Smooth muscle cell (in vitro differentiated cells): ENCODE data around the gene ISG20. TPM values are rescaled to one million over a fixed set of nuclear protein-coding genes. Genes with fewer than 3 reads are reported as not detected.
A peak's percentile ranks its signal among the peaks of the same experiment; 100 is the strongest.

Source experiments
- DNase-seq: peaks from one replicate; lab custom pipeline; 2025; ENCODE audit not compliant: unreplicated experiment; lab: John Stamatoyannopoulos, UW
- H2AFZ ChIP-seq: fragments of 200-600 bp; sonication (generic); 2 replicates; pipeline ENCODE4 v1.6.0; 2016; ENCODE audit warnings: antibody characterized with exemption, low read depth, mild to moderate bottlenecking
- H3F3A ChIP-seq: fragments of 200-600 bp; sonication (generic); 2 replicates; pipeline ENCODE4 v1.6.0; 2017; ENCODE audit warnings: antibody characterized with exemption, low read depth
- H3K27ac ChIP-seq: fragments of 200-600 bp; sonication (generic); 2 replicates; pipeline ENCODE4 v1.5.1; 2016; ENCODE audit warnings: low read depth, mild to moderate bottlenecking
- H3K27me3 ChIP-seq: fragments of 200-600 bp; sonication (generic); 2 replicates; pipeline ENCODE4 v1.6.1; 2016; ENCODE audit warnings: low read depth, mild to moderate bottlenecking
- H3K36me3 ChIP-seq: fragments of 200-600 bp; sonication (generic); 2 replicates; pipeline ENCODE4 v1.5.1; 2016; ENCODE audit warnings: low read depth
- H3K4me1 ChIP-seq: fragments of 200-600 bp; sonication (generic); 2 replicates; pipeline ENCODE4 v1.5.1; 2016; ENCODE audit warnings: low read depth
- H3K4me2 ChIP-seq: fragments of 200-600 bp; sonication (generic); 2 replicates; pipeline ENCODE4 v1.6.0; 2016; ENCODE audit warnings: mild to moderate bottlenecking
- H3K4me3 ChIP-seq: fragments of 200-600 bp; sonication (generic); 2 replicates; pipeline ENCODE4 v1.5.1; 2016; ENCODE audit warnings: mild to moderate bottlenecking
- H3K79me2 ChIP-seq: fragments of 200-600 bp; sonication (generic); 2 replicates; pipeline ENCODE4 v1.6.0; 2016; ENCODE audit warnings: low read depth, mild to moderate bottlenecking
- H3K9ac ChIP-seq: fragments of 200-600 bp; sonication (generic); 2 replicates; pipeline ENCODE4 v1.6.0; 2016; ENCODE audit warnings: low read depth
- H3K9me3 ChIP-seq: fragments of 200-600 bp; sonication (generic); replicated peaks from 2 replicates; pipeline ENCODE4 v1.5.1; 2016; ENCODE audit warnings: low read depth
- H4K20me1 ChIP-seq: fragments of 200-600 bp; sonication (generic); 2 replicates; pipeline ENCODE4 v1.6.0; 2016; ENCODE audit warnings: low read depth
- CTCF ChIP-seq: fragments of 200-600 bp; sonication (generic); IDR thresholded peaks from 2 replicates; pipeline ENCODE4 v1.5.1; 2017; ENCODE audit warnings: borderline replicate concordance, mild to moderate bottlenecking, antibody characterized with exemption; ENCODE audit not compliant: insufficient read depth, poor library complexity, severe bottlenecking
- WGBS: methylation state at CpG from one replicate; pipeline ENCODE4 v1.1.7; 2016; ENCODE audit warnings: low lambda C conversion rate; 5-methylcytosine and 5-hydroxymethylcytosine counted together
- polyA plus RNA-seq: library from polyadenylated mRNA; unstranded; fragments of >200 nt; fragmentation: Nextera tagmentation; extraction: Ambion mirVana; gene quantifications from 2 replicates; pipeline ENCODE4 v1.2.1, GENCODE V29; 2016
- total RNA-seq: library from RNA; depleted of rRNA; stranded (reverse); fragments of >200 nt; gene quantifications from 2 replicates; pipeline ENCODE4 v1.2.3, GENCODE V29; 2014

Gene ISG20
- total and polyA plus RNA-seq, 2 experiments from 2014 or later: 0.81 to 1.1 TPM

GRCh38 chr15:88621789-88622604, 16.8 kb upstream of the ISG20 start:
- Histone ChIP-seq H2AFZ (no peak overlapping the region), H3K9ac (peak overlapping the region; percentile 100), H3K4me3 (peak overlapping the region; percentile 85), H3F3A (no peaks in the 10 kb centered on the region), H4K20me1 (peaks cover 52% of the 10 kb centered on the region), H3K27ac (peak overlapping the region; percentile 99), H3K79me2 (peaks cover 58% of the 10 kb centered on the region), H3K9me3 (no peaks in the 10 kb centered on the region), H3K4me1 (peaks cover 15% of the 10 kb centered on the region), H3K36me3 (no peaks in the 10 kb centered on the region), H3K27me3 (no peaks in the 10 kb centered on the region), H3K4me2 (peak overlapping the region; percentile 97)
- DNase-seq: no peak
- TF ChIP-seq CTCF: no peak
- WGBS: 1% methylated on average over 17 of the region's 17 CpGs

GRCh38 chr15:88622605-88622975, 16.2 kb upstream of the ISG20 start:
- Histone ChIP-seq H3K36me3 (no peaks in the 10 kb centered on the region), H3K27ac (peak overlapping the region; percentile 99), H3K4me1 (peaks cover 15% of the 10 kb centered on the region), H3K9me3 (no peaks in the 10 kb centered on the region), H3K79me2 (peaks cover 64% of the 10 kb centered on the region), H3K27me3 (no peaks in the 10 kb centered on the region), H3K9ac (peak overlapping the region; percentile 100), H3K4me2 (peak overlapping the region; percentile 97), H3F3A (no peaks in the 10 kb centered on the region), H4K20me1 (peaks cover 57% of the 10 kb centered on the region), H2AFZ (no peak overlapping the region), H3K4me3 (peak overlapping the region; percentile 85)
- DNase-seq: no peak
- no peak for TF ChIP-seq CTCF
- WGBS: 21% methylated on average over 5 of the region's 5 CpGs

GRCh38 chr15:88623061-88623460, 15.8 kb upstream of the ISG20 start:
- Histone ChIP-seq H3K4me3 (peak overlapping the region; percentile 85), H3K4me2 (peak overlapping the region; percentile 97), H3K36me3 (no peaks in the 10 kb centered on the region), H3K9me3 (no peaks in the 10 kb centered on the region), H3F3A (no peaks in the 10 kb centered on the region), H3K27ac (peak overlapping the region; percentile 99), H2AFZ (no peak overlapping the region), H3K27me3 (no peaks in the 10 kb centered on the region), H3K4me1 (peaks cover 15% of the 10 kb centered on the region), H3K9ac (peak overlapping the region; percentile 100), H3K79me2 (peaks cover 68% of the 10 kb centered on the region), H4K20me1 (peaks cover 62% of the 10 kb centered on the region)
- 31% methylated on average over 2 of the region's 2 CpGs for WGBS
- DNase-seq: no peak
- TF ChIP-seq CTCF: no peak
